Measurements from ENCODE around the gene SLC25A18.

SLC25A18 gene

DNA sequence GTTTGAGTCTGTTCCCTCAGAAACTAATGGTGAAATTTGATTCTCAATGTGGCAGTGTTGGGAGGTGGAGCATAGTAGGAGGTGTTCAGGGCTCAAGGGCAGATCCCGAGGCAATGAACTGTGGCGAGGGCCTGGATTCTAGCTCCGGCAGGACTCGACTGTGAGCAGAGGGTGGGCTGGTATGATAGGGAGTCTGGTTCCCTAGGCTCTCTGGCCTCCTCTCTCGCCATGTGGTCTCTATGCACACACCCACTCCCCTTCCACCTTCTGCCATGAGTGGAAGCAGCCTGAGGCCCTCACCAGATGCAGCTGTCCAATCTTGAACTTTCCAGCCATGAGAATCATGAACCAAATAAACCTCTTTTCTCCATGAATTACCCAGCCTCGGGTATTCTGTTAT lies 32.9 kb downstream of the SLC25A18 start:
- DNase-seq (ENCODE audit: low spot score): no peak
- TF ChIP-seq, protein P1, sequence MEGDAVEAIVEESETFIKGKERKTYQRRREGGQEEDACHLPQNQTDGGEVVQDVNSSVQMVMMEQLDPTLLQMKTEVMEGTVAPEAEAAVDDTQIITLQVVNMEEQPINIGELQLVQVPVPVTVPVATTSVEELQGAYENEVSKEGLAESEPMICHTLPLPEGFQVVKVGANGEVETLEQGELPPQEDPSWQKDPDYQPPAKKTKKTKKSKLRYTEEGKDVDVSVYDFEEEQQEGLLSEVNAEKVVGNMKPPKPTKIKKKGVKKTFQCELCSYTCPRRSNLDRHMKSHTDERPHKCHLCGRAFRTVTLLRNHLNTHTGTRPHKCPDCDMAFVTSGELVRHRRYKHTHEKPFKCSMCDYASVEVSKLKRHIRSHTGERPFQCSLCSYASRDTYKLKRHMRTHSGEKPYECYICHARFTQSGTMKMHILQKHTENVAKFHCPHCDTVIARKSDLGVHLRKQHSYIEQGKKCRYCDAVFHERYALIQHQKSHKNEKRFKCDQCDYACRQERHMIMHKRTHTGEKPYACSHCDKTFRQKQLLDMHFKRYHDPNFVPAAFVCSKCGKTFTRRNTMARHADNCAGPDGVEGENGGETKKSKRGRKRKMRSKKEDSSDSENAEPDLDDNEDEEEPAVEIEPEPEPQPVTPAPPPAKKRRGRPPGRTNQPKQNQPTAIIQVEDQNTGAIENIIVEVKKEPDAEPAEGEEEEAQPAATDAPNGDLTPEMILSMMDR (IDR thresholded peaks at IDR 0.05; ENCODE audit: borderline replicate concordance, control extremely low read depth, extremely low read depth, insufficient read depth, missing control alignments): no peak
- in situ Hi-C loops (cut with MboI; ENCODE audit: low sequenced_read_pairs, unreplicated experiment): no loop called here

DNA sequence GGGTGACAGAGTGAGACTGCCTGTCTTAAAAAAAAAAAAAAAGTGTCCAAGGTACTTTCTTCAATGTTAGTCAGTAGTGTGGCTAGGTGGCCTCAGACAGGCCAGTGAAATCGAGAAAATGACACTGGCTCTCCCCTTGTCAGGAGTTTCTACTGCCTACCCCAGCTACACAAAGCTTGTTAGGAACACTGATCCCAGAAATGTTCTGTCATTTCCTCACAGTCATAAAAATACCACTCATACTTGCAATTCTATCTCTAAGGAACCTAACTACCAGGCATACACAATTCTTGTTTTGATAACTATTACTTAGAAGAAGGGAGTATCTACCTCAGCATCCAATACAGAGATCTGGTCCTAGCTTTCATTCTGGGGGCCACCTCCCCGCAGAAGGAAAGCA lies 33.9 kb downstream of the SLC25A18 start:
- TF ChIP-seq, protein P1 (IDR thresholded peaks at IDR 0.05; ENCODE audit: borderline replicate concordance, control extremely low read depth, extremely low read depth, insufficient read depth, missing control alignments): no peak
- in situ Hi-C loops (cut with MboI; ENCODE audit: low sequenced_read_pairs, unreplicated experiment): no loop called here
- no peak for DNase-seq (ENCODE audit: low spot score)

DNA sequence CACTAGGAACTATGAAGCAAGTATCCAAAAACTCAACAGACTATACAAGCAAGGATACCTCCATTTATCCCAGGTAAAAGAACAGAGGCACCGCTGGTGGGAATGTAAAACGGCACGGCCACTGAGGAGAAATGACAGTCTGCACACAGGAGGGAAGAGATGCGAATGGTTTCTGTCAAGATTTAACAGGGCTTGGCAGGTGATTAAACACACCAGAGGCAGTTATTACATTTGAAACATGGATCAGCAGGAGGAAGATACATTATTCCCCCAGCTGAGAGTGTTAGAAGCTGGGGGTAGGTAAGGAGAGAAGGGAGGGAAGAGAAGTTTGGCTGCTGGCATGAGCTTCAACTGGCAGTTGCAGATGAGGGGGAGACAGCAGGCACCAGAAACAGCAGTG lies 35.0 kb downstream of the SLC25A18 start:
- in situ Hi-C loops (cut with MboI; ENCODE audit: low sequenced_read_pairs, unreplicated experiment): no loop called here
- TF ChIP-seq, protein P1 (IDR thresholded peaks at IDR 0.05; ENCODE audit: borderline replicate concordance, control extremely low read depth, extremely low read depth, insufficient read depth, missing control alignments): no peak
- DNase-seq (ENCODE audit: low spot score): no peak

DNA sequence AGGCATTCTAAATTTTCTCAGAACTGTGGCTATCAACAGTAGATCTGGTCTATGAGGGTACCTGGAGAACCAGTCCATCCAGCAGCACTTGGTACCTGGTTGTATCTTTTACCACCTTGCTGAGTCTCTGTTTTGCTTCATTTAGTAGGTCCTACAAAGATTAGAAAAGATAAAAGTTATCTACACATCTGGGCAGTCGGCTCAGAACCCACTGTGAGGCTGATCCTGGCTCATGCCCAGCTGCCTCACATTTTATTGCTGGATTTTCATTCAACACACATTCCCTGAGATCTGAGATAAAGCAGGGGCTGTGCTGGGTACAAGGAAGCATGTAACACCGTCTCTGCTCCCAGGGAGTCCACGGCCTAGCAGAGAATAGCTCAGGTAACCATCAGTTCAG lies 37.7 kb downstream of the SLC25A18 start:
- DNase-seq (ENCODE audit: low spot score): no peak
- in situ Hi-C loops (cut with MboI; ENCODE audit: low sequenced_read_pairs, unreplicated experiment): no loop called here
- TF ChIP-seq, protein P1 (IDR thresholded peaks at IDR 0.05; ENCODE audit: borderline replicate concordance, control extremely low read depth, extremely low read depth, insufficient read depth, missing control alignments): no peak

DNA sequence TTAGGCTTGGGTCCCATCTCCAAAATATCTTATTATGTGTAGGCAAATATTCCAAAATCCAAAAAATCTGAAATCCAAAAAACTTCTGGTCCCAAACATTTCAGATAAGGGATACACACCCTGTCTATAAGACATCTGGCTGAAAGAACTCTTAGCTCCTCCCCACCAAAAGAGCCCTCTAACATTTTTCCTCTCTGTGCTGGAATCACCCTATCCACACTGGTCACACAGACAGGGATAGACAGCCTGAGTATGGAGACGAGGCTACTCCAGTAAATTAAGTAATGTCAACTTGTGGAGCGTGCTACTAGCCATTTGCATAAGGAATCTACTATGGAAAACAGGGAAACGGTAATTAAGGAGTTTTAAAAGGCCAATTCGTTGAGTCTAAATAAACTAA lies 40.4 kb downstream of the SLC25A18 start:
- no peak for DNase-seq (ENCODE audit: low spot score)
- in situ Hi-C loops (cut with MboI; ENCODE audit: low sequenced_read_pairs, unreplicated experiment): no loop called here
- TF ChIP-seq, protein P1 (IDR thresholded peaks at IDR 0.05; ENCODE audit: borderline replicate concordance, control extremely low read depth, extremely low read depth, insufficient read depth, missing control alignments): no peak

DNA sequence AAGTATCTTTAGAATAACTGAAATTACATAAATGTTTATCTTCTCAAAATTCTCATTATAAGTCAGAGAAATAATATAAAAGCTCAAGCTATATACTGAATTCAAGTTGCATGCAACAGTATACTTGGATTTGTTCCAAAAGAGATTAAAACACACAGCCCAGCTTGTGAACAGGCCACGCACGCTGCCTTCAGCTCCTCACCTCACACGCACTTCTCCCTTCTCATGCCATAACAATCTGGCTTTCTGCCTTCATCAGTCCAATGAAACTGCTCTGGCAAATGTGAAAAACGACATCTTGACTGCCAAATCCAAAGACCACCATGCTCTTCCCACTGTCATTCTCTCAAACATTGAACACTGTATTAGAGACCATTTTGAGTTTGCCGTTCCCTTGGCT lies 43.2 kb downstream of the SLC25A18 start:
- in situ Hi-C loops (cut with MboI; ENCODE audit: low sequenced_read_pairs, unreplicated experiment): no loop called here
- no peak for DNase-seq (ENCODE audit: low spot score)
- TF ChIP-seq, protein P1 (IDR thresholded peaks at IDR 0.05; ENCODE audit: borderline replicate concordance, control extremely low read depth, extremely low read depth, insufficient read depth, missing control alignments): no peak
